Measurements from ENCODE around the gene APBA1. TPM values are rescaled to one million over a fixed set of nuclear protein-coding genes. Genes with fewer than 3 reads are reported as not detected.

Gene APBA1
- total and polyA plus RNA-seq, 5 donors, result 3.5 to 9.2 (median 6.2) TPM

DNA sequence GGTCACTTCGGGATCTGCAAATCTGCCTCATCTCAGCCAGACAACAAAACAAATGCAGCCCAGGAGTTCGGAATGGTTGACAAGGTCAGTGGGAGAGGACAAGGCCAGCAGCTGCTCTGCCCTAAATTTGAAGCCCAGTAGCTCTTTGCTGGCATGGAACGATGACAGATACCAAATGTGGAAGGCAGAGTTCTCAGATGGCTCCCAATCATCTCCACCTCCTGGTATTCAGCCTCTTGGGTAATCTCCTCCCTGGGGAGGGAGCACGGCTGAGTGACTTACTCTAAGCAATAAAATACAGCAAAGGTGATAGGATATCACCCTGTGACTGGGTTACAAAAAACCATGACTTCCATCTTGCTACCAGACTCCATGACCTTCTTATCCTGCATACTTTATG, 174.4 kb downstream of the APBA1 start:
- intact Hi-C loops (cut with DNase I), result no loop called here
- no peak for DNase-seq
- Histone ChIP-seq H3K4me1 (ENCODE audit: control insufficient read depth, insufficient read depth, low read length) (peaks cover 5% of the 10 kb centered on the region), H3K27ac (ENCODE audit: low read length) (no peak overlapping the region), H3K4me3 (ENCODE audit: low read length) (no peak overlapping the region), H3K9me3 (ENCODE audit: control insufficient read depth, low read length) (no peaks in the 10 kb centered on the region), H3K27me3 (ENCODE audit: control insufficient read depth, insufficient read depth) (no peaks in the 10 kb centered on the region)
- no peak for ATAC-seq
- WGBS, result 55% methylated on average over 4 of the region's 4 CpGs

DNA sequence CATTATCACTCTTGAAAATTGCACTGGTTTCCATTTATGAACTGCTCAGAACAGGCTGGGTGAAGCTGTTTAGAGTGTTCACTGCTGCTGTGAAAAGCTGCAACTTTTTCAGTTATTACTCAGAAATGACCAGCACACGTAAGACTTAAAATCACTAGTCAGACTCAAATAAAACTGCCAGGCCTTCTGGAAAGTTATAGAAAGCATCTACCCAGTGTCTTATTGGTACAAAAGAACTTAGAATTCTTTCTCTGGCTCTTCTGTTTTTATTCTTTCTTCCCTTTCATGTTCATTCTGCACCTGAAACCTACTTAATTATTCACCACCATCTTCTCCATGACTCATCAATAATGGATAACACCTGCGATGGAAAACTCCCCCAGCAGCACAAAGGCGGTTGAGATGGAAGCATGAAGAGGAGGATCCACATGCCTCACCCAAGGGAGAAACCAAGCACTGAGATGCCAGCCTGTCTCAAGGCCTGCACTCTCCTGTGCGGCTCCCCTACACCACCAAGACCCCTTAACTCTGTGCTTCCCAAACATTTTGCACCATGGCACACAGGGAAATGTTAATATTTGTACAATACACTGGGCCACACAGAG, 175.2 kb downstream of the APBA1 start:
- 94% methylated on average over 4 of the region's 4 CpGs for WGBS
- DNase-seq, result no peak

DNA sequence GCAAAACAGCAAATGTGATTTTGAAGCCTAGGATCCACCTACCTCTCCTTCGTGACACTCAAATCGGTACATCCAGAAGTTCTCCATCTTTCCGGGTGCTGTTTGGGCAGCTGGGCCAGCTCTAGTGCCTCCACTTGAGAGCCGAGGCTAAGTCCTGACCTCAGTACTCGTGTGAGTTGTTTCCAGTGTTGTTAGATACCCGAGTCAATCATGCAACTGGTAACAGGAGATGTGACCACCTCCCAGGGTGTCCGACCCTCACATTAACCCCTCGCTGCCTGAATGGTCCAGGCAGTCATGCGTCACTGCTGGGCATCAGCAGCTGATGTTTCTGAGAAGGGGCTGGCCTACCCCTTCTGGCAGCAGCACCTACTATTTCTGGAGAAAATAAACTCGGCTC, 176.9 kb downstream of the APBA1 start:
- H3K27ac ChIP-seq (ENCODE audit: low read length), result no peak overlapping the region
- no peak for ATAC-seq
- WGBS, result 53% methylated on average over 10 of the region's 10 CpGs
- intact Hi-C loops (cut with DNase I), result no loop called here
- peak in 1 of 3 donors; percentile 20 for DNase-seq
- H3K4me1 ChIP-seq (ENCODE audit: control insufficient read depth, insufficient read depth, low read length), result peaks cover 5% of the 10 kb centered on the region
- H3K27me3 ChIP-seq (ENCODE audit: control insufficient read depth, insufficient read depth), result no peaks in the 10 kb centered on the region
- H3K9me3 ChIP-seq (ENCODE audit: control insufficient read depth, low read length), result no peaks in the 10 kb centered on the region
- no peak overlapping the region for H3K4me3 ChIP-seq (ENCODE audit: low read length)

More for the DNA sequence above, 175.2 kb downstream of the APBA1 start:
- ATAC-seq, result no peak
- no peaks in the 10 kb centered on the region for H3K9me3 ChIP-seq (ENCODE audit: control insufficient read depth, low read length)
- no peak overlapping the region for H3K27ac ChIP-seq (ENCODE audit: low read length)
- peaks cover 5% of the 10 kb centered on the region for H3K4me1 ChIP-seq (ENCODE audit: control insufficient read depth, insufficient read depth, low read length)
- H3K27me3 ChIP-seq (ENCODE audit: control insufficient read depth, insufficient read depth), result no peaks in the 10 kb centered on the region
- intact Hi-C loops (cut with DNase I), result no loop called here
- H3K4me3 ChIP-seq (ENCODE audit: low read length), result no peak overlapping the region

DNA sequence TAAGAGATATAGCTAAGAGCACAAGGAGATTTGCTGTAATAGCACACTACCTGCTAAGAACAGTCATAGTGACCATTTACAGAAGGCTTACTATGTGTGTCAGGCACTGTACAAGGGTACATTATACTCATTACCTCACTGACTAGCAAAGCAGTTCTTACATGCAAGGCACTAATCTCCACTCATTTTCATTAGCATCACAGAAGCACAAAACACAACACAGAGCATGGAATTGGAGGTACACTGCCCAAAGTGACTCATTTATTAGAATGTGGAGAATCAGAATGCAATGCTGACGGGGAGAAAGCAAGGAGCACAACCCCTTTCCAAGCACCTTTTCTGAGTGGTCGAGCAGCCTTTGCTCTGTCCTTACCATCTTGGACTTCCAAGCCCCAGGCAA, 177.4 kb downstream of the APBA1 start:
- Histone ChIP-seq H3K27ac (ENCODE audit: low read length) (no peak overlapping the region), H3K4me3 (ENCODE audit: low read length) (no peak overlapping the region), H3K4me1 (ENCODE audit: control insufficient read depth, insufficient read depth, low read length) (peaks cover 5% of the 10 kb centered on the region), H3K27me3 (ENCODE audit: control insufficient read depth, insufficient read depth) (no peaks in the 10 kb centered on the region), H3K9me3 (ENCODE audit: control insufficient read depth, low read length) (no peaks in the 10 kb centered on the region)
- DNase-seq, result no peak
- 78% methylated on average over 2 of the region's 2 CpGs for WGBS
- no peak for ATAC-seq
- intact Hi-C loops (cut with DNase I), result no loop called here

DNA sequence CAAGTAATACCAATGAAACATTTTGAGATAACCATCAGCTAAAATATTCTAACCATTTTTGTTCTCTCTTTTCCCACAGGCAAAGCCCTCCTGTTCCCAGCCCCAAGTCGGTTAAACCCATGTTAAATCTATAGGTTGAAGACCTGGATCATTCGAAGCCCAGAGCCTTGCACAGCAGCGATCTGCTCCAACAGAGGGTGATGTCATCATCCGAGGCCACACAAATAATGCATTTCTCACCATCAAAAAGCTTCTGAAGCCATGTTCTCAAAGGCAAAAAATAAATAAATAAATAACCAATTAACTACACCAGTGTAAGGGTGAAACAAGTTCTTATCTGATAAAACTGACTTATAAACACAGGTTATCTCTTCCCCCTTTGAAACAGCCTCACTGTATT, 178.0 kb downstream of the APBA1 start:
- Histone ChIP-seq H3K27me3 (ENCODE audit: control insufficient read depth, insufficient read depth) (no peaks in the 10 kb centered on the region), H3K4me3 (ENCODE audit: low read length) (no peak overlapping the region), H3K9me3 (ENCODE audit: control insufficient read depth, low read length) (no peaks in the 10 kb centered on the region), H3K27ac (ENCODE audit: low read length) (no peak overlapping the region), H3K4me1 (ENCODE audit: control insufficient read depth, insufficient read depth, low read length) (peaks cover 5% of the 10 kb centered on the region)
- 83% methylated on average over 4 of the region's 4 CpGs for WGBS
- ATAC-seq (no peak), DNase-seq (no peak)
- intact Hi-C loops (cut with DNase I), result no loop called here

DNA sequence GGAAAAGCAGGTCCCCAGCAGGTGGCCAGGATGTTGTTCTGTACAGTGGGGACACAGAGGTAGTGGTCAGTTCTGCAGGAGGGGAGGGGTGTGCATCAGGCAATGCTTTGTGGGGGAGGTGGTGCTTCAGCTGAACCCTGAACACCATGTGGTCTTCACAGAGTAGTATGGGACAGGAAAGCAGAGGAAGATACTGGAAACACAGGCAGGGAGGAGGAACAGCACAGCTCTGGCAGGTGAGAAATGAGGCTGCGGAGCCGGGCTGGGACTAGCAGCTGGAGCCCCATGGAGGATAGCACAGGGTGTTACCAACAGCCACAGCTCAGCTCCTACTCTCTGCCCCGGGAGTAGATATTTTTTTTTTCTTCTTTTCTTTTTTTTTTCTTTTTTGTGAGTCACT, 185.7 kb downstream of the APBA1 start:
- no peaks in the 10 kb centered on the region for H3K4me1 ChIP-seq (ENCODE audit: control insufficient read depth, insufficient read depth, low read length)
- intact Hi-C loops (cut with DNase I), result no loop called here
- H3K4me3 ChIP-seq (ENCODE audit: low read length), result no peak overlapping the region
- 79% methylated on average over 3 of the region's 3 CpGs for WGBS
- no peak overlapping the region for H3K27ac ChIP-seq (ENCODE audit: low read length)
- H3K9me3 ChIP-seq (ENCODE audit: control insufficient read depth, low read length), result no peaks in the 10 kb centered on the region
- H3K27me3 ChIP-seq (ENCODE audit: control insufficient read depth, insufficient read depth), result no peaks in the 10 kb centered on the region
- DNase-seq (no peak), ATAC-seq (no peak)

DNA sequence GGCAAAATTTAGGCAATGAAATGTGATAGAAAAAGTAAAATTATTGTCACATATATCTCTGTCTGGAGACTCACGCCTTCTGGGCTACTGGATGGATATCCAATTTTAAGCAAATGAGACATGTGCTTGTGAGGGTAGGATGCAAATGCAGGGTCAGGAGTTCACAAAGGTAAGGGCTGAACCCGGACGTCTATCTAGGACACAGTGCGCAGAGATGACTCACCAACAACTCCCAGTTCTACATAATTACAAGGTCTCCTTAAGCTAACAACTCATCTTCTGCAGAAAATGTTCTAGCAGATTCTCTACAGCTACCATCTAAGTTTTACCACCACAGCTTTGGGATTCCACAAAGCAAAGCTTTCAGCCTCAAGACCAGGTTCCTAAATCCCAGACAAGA, 186.7 kb downstream of the APBA1 start:
- no peaks in the 10 kb centered on the region for H3K27me3 ChIP-seq (ENCODE audit: control insufficient read depth, insufficient read depth)
- H3K27ac ChIP-seq (ENCODE audit: low read length), result no peak overlapping the region
- no peaks in the 10 kb centered on the region for H3K9me3 ChIP-seq (ENCODE audit: control insufficient read depth, low read length)
- 66% methylated on average over 4 of the region's 4 CpGs for WGBS
- H3K4me3 ChIP-seq (ENCODE audit: low read length), result no peak overlapping the region
- DNase-seq (no peak), ATAC-seq (no peak)
- no peaks in the 10 kb centered on the region for H3K4me1 ChIP-seq (ENCODE audit: control insufficient read depth, insufficient read depth, low read length)
- intact Hi-C loops (cut with DNase I), result no loop called here

DNA sequence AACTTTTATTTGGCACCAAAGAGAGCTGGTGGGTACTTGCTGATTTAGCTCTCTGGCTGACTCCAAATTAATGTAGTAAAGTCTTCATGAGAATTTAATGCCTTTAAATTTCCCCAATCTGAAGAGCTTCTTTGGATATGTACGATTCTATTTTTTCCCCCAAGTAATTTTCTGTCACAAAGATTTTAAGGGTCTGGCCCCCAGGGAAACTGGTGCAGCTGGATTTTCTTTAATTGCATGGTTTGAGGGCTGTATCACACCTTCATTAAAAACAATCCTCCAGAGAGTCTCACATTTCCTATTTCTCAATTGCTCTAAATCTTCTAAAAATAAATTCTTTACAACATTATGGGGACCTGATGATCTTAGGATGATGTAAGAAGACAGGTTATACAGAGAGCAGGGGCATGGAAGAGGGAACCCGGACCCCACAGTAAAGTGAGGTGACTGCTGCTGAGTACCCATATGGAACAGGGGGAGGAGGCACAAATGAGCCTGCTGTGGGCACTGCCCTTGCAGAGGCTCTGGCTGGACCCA, 188.2 kb downstream of the APBA1 start:
- intact Hi-C loops (cut with DNase I), result no loop called here
- H3K4me3 ChIP-seq (ENCODE audit: low read length), result no peak overlapping the region
- WGBS, result 77% methylated on average over 2 of the region's 2 CpGs

DNA sequence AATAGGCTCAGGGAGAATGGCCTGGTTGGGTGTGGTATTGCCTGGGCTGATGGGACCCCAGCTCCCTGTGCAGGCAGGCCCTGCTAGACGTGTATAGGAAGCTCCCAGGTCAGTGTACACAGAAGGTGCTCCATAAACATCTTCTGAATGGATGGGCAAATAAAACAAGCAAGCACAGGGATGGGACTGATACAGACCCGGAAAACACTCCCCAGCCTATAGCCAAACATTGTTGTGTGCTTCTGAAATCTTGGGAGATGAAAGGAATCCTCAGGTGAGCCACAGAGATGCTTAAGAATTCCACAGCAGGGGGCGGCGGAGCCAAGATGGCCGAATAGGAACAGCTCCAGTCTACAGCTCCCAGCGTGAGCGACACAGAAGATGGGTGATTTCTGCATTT, 195.4 kb downstream of the APBA1 start:
- no peaks in the 10 kb centered on the region for H3K27me3 ChIP-seq (ENCODE audit: control insufficient read depth, insufficient read depth)
- WGBS, result 80% methylated on average over 7 of the region's 7 CpGs
- no peak for ATAC-seq
- DNase-seq, result no peak
- no peak overlapping the region for H3K27ac ChIP-seq (ENCODE audit: low read length)
- intact Hi-C loops (cut with DNase I), result no loop called here
- H3K9me3 ChIP-seq (ENCODE audit: control insufficient read depth, low read length), result no peaks in the 10 kb centered on the region
- no peaks in the 10 kb centered on the region for H3K4me1 ChIP-seq (ENCODE audit: control insufficient read depth, insufficient read depth, low read length)
- H3K4me3 ChIP-seq (ENCODE audit: low read length), result no peak overlapping the region

More for the DNA sequence above, 188.2 kb downstream of the APBA1 start:
- H3K27ac ChIP-seq (ENCODE audit: low read length), result no peak overlapping the region
- no peak for ATAC-seq
- H3K9me3 ChIP-seq (ENCODE audit: control insufficient read depth, low read length), result no peaks in the 10 kb centered on the region
- H3K4me1 ChIP-seq (ENCODE audit: control insufficient read depth, insufficient read depth, low read length), result no peaks in the 10 kb centered on the region
- H3K27me3 ChIP-seq (ENCODE audit: control insufficient read depth, insufficient read depth), result no peaks in the 10 kb centered on the region
- DNase-seq, result no peak

DNA sequence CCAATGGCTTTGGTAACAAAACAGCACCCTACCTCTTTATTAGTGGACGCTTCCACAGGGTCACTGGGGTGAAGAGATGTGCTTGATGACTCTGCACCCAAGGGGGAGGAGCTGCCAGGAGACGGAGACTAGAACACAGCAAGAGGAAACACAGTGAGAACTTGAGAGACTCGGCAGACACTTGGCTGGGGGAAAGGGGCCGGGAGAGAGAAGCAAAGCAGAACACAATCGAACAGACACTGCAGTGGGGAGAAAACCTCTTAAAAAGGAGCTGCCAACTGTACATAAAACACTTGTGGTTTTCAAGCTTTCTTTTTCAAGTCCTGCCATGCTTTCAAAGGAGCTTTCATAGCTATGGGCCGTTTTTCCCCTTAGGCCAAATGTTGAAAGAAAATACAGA, 196.2 kb downstream of the APBA1 start:
- Histone ChIP-seq H3K27ac (ENCODE audit: low read length) (no peak overlapping the region), H3K27me3 (ENCODE audit: control insufficient read depth, insufficient read depth) (no peaks in the 10 kb centered on the region), H3K4me1 (ENCODE audit: control insufficient read depth, insufficient read depth, low read length) (no peaks in the 10 kb centered on the region), H3K9me3 (ENCODE audit: control insufficient read depth, low read length) (no peaks in the 10 kb centered on the region), H3K4me3 (ENCODE audit: low read length) (no peak overlapping the region)
- DNase-seq, result no peak
- no peak for ATAC-seq
- 58% methylated on average over 6 of the region's 6 CpGs for WGBS
- intact Hi-C loops (cut with DNase I), result no loop called here

DNA sequence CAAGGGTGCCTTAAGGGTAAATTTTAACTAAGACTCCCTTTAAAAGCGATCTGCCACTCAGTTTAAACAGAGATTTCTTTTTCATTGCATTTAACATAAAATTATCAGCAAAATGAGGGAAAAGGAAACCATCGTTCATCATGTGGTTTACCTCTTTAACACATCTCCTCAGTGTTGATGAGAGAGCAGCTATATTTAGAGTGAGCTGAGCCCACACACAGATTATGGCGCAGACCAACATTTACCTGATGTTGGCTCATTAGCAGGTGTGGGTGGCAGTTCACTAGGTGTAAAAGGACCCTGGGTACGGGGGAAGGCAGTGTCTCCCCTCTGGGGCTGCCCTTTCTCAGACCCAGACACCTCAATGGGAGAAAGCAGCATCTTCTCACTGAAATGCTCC, 197.3 kb downstream of the APBA1 start:
- 64% methylated on average over 4 of the region's 4 CpGs for WGBS
- ATAC-seq, result no peak
- H3K4me1 ChIP-seq (ENCODE audit: control insufficient read depth, insufficient read depth, low read length), result no peaks in the 10 kb centered on the region

DNA sequence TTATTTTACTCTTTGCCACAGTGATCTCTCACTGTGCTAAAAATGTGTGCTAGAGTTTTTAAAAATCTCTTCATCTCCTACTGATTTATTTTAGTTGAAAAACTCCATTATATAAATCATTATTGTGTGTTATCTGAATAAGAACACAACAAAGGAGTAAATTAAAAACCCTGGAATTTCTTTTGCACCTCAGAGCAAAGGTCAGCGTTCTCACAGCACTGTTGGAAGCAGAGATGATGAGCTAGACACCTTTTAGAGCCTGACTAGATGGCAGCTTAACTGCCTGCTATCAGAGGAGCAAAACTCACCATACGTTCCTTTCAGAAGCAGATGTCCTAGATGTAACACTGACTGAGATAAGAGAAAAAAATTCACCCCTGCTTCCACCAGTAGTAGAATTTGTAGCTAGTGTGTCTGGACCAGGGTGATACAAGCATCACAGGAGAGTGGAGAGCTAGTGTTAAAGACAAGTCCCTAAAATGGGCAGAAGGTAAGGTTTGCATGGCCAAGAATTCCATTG, 200.0 kb downstream of the APBA1 start:
- Histone ChIP-seq H3K9me3 (ENCODE audit: control insufficient read depth, low read length) (no peaks in the 10 kb centered on the region), H3K27me3 (ENCODE audit: control insufficient read depth, insufficient read depth) (no peaks in the 10 kb centered on the region), H3K4me1 (ENCODE audit: control insufficient read depth, insufficient read depth, low read length) (no peaks in the 10 kb centered on the region), H3K4me3 (ENCODE audit: low read length) (no peak overlapping the region), H3K27ac (ENCODE audit: low read length) (no peak overlapping the region)
- ATAC-seq (no peak), DNase-seq (no peak)
- 63% methylated on average over 2 of the region's 2 CpGs for whole genome bisulfite sequencing
- intact Hi-C loops (cut with DNase I), result no loop called here

More for the DNA sequence above, 197.3 kb downstream of the APBA1 start:
- Histone ChIP-seq H3K9me3 (ENCODE audit: control insufficient read depth, low read length) (no peaks in the 10 kb centered on the region), H3K27ac (ENCODE audit: low read length) (no peak overlapping the region), H3K27me3 (ENCODE audit: control insufficient read depth, insufficient read depth) (no peaks in the 10 kb centered on the region), H3K4me3 (ENCODE audit: low read length) (no peak overlapping the region)
- intact Hi-C loops (cut with DNase I), result no loop called here
- no peak for DNase-seq

Data from right cardiac atrium (tissue), 5 donors.